ENCODE results near the gene POC1B.

DNA sequence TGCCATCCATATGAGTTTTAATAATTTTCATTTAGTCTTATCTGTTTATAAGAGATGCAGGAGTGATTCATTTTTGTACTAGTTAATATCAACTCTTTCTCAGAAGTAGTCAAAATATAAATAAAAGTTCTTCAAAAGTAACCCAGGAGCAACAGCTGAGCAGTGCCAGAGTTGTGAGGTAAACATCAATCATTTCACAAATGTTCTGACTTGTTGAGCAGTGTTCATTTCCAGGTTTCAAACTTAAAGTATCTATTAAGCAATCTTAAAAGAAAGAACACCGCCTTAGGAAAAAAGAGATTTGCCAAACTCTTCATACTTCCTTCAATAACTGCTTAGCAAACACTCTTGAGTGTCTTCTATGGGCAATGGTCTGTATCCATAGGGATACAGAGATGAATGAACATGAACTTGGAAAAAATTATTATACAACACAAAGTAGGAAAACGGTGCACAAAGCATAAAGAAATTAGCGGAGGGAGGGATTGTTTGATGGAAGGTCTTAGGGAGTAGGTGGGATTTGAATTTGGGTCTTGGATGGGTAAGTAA lies 41.9 kb upstream of the POC1B start:
- no peak for TF ChIP-seq POLR2A (IDR thresholded peaks at IDR 0.05; ENCODE audit: low read depth, low read length)
- TF ChIP-seq, protein P1, sequence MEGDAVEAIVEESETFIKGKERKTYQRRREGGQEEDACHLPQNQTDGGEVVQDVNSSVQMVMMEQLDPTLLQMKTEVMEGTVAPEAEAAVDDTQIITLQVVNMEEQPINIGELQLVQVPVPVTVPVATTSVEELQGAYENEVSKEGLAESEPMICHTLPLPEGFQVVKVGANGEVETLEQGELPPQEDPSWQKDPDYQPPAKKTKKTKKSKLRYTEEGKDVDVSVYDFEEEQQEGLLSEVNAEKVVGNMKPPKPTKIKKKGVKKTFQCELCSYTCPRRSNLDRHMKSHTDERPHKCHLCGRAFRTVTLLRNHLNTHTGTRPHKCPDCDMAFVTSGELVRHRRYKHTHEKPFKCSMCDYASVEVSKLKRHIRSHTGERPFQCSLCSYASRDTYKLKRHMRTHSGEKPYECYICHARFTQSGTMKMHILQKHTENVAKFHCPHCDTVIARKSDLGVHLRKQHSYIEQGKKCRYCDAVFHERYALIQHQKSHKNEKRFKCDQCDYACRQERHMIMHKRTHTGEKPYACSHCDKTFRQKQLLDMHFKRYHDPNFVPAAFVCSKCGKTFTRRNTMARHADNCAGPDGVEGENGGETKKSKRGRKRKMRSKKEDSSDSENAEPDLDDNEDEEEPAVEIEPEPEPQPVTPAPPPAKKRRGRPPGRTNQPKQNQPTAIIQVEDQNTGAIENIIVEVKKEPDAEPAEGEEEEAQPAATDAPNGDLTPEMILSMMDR (IDR thresholded peaks at IDR 0.05; ENCODE audit: extremely low read depth in 1 of 2, insufficient read depth in 1 of 2, low read depth in 1 of 2, low read length in 2 of 2), result no peak

Measured in endothelial cell of umbilical vein (primary cell).